Rectal smooth muscle tissue (tissue), 1 donor: ENCODE measurements around the gene ACTRT2.

Experiments used
- H3K27ac ChIP-seq: one replicate; pipeline ENCODE4 v1.7.0; 2013; ENCODE audit warnings: low read depth, low read length, inconsistent platforms
- H3K27me3 ChIP-seq: one replicate; pipeline ENCODE4 v1.7.0; 2013; ENCODE audit warnings: low read length; ENCODE audit not compliant: control insufficient read depth, insufficient read depth
- H3K36me3 ChIP-seq: one replicate; pipeline ENCODE4 v1.7.0; 2013; ENCODE audit warnings: low read length; ENCODE audit not compliant: control insufficient read depth, insufficient read depth
- H3K4me1 ChIP-seq: one replicate; pipeline ENCODE4 v1.7.0; 2013; ENCODE audit warnings: low read length; ENCODE audit not compliant: control insufficient read depth, insufficient read depth
- H3K4me3 ChIP-seq: one replicate; pipeline ENCODE4 v1.7.0; 2013; ENCODE audit warnings: low read length
- H3K9ac ChIP-seq: one replicate; pipeline ENCODE4 v1.7.0; 2013; ENCODE audit warnings: low read length

The ACTRT2 gene

DNA sequence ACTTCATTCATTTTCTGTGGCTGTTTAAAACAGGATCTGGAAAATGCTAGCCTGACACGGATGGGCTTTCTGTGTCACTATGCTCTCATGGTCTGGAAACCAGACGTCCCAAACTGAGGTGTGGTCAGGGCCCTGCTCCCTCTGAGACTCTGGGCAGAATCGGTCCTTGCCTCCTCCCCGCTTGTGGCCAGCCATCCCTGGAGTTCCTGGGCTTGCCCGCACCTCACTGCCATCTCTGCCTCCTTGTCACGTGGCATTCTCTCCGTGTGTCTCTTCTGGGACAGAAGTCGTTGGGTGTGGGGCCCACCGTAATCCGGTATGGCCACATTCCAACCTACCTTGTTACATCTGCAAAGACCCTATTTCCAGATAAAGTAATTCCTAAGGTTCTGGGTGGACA lies 10.1 kb upstream of the ACTRT2 start:
- peaks cover 2% of the 10 kb centered on the region for H3K4me1 ChIP-seq
- H3K4me3 ChIP-seq, result no peak overlapping the region
- H3K27me3 ChIP-seq, result peaks cover 22% of the 10 kb centered on the region
- H3K36me3 ChIP-seq, result no peaks in the 10 kb centered on the region
- H3K27ac ChIP-seq, result no peak overlapping the region
- no peak overlapping the region for H3K9ac ChIP-seq

DNA sequence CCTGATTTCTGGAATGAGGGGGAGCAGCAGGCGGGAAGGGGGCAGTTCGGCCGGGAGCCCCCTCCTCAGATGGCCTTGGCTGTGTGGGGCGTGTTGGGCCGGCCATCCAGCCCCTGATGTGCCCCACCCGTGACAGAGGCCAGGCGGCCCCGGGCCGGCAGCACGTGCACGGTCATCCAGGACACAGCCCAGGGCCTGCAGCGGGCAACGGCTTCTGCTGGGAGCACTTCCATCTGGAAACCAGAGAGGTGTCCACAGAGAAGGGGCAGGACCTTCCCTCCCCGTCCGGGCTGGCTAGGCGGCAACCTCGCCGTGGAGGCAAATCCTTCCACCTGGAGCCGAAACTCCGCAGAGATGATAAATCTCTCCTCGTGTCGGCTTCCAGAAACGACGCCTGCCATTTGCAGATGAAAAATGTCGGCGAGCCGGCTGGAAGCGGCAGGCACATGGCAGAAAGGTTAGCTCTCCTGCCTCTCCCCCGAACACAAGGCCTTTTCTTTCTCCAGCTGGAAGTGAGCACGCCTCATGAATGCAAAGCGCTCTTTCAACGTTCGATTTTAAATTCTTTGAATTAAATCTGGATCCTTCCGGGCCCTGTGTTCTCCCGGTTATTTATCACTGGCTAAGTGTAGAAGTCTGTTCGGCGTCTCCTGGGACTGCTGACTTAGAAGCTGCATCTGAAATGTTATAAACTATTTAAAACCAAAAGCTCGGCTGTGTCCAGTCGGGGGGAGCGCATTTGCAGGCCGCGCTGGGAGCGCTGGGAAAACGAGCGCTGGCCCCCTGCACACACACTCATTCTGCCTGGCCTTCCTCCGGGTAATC lies 9.4 kb upstream of the ACTRT2 start:
- no peak overlapping the region for H3K4me3 ChIP-seq

DNA sequence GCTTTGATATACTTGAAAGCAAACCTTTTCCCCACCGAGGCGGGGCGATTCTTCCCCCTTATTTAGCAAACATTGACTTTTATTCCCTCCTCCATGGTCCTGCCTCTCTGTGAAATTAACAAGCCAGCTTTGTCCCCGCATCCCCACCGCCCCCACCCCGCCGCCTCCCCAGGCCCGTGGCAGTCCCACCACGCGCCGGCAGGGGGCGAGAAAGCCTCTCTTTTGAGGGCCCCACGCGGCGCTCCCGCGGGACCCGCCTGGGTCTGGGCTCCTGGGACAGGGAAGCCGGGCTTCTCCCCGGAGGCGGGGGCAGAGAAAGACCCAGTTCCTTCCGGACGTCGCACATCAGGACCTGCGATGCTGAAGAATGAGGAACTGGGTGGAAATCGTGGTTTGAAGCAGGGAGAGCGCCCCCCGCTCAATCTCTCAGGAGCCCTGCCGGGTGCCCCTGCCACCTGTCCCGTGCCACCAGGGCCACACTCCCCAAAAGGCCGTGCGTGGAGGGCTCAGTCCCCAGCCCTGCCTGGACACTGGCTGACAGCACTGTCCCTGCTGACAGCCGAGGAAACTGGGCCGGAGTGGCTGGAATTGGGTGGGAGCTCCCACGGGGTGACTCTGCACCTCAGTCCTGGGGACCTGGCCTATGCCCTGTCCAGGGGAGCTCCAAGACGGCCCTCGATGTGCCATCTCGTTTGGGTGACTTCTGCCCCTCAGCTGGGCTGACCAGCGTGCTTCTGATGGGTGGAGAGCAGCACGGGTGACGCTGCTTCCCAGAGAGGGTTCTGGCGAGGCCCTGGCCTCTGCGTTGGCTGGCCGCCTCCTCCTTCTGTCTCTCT lies 8.6 kb upstream of the ACTRT2 start:
- Histone ChIP-seq H3K27ac (no peak overlapping the region), H3K36me3 (no peaks in the 10 kb centered on the region), H3K4me1 (peaks cover 2% of the 10 kb centered on the region), H3K27me3 (peaks cover 24% of the 10 kb centered on the region), H3K4me3 (no peak overlapping the region), H3K9ac (no peak overlapping the region)

More for the DNA sequence above, 9.4 kb upstream of the ACTRT2 start:
- Histone ChIP-seq H3K9ac (no peak overlapping the region), H3K27me3 (peaks cover 22% of the 10 kb centered on the region), H3K27ac (no peak overlapping the region), H3K4me1 (peaks cover 2% of the 10 kb centered on the region), H3K36me3 (no peaks in the 10 kb centered on the region)

DNA sequence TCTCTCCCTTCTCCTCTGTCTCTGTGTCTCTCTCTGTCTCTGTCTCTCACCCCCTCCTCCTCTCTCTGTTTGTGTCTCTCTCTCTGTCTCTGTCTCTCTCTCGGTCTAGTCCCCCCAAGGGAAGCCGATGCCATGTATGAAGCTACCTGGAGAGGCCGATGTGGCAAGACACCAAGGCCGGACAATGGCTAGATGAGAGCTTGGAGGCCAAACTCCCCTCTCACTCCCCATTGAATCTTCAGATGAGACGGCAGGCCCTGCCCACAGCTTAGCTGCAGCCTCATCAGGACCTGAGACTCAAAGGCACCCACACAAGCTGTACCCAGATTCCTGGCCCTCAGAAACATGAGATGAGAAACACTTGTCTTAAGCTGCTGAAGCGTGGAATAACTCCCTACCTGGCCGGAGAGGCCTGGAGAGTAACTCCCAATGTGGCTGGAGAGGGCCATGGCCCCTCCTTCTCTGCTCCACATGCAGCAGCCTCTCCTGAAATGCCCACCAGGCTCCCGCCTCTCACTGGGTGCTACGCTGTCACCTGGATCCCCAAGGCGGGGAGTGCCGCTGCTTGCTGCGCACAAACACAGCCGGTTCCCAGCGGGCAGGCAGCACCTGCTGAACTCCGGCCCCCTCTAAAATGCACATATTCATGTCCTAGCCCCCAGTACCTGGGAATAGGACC lies 7.8 kb upstream of the ACTRT2 start:
- H3K27ac ChIP-seq, result no peak overlapping the region
- H3K27me3 ChIP-seq, result peaks cover 24% of the 10 kb centered on the region

DNA sequence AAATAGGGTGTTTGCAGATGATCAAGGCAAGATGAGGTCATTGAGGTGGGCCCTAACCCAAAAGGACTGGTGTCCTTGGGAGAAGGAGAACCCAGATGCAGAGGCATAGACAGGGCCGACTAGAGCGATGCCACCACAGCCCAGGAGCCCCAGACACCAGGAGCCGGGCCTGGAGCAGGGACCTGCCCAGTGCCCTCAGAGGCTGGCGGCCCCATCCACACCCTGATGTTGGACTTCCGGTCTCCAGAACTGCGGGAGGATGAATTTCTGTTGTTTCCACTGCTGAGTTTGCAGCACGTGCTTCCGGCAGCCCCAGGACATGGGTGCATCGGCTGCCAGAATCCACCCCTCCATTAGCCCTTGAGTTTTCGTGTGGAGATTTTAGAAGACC lies 7.2 kb upstream of the ACTRT2 start:
- Histone ChIP-seq H3K4me1 (peaks cover 2% of the 10 kb centered on the region), H3K27ac (no peak overlapping the region), H3K36me3 (no peaks in the 10 kb centered on the region), H3K4me3 (no peak overlapping the region), H3K27me3 (peaks cover 22% of the 10 kb centered on the region), H3K9ac (no peak overlapping the region)

More for the DNA sequence above, 7.8 kb upstream of the ACTRT2 start:
- Histone ChIP-seq H3K9ac (no peak overlapping the region), H3K4me1 (peaks cover 2% of the 10 kb centered on the region), H3K36me3 (no peaks in the 10 kb centered on the region), H3K4me3 (no peak overlapping the region)

DNA sequence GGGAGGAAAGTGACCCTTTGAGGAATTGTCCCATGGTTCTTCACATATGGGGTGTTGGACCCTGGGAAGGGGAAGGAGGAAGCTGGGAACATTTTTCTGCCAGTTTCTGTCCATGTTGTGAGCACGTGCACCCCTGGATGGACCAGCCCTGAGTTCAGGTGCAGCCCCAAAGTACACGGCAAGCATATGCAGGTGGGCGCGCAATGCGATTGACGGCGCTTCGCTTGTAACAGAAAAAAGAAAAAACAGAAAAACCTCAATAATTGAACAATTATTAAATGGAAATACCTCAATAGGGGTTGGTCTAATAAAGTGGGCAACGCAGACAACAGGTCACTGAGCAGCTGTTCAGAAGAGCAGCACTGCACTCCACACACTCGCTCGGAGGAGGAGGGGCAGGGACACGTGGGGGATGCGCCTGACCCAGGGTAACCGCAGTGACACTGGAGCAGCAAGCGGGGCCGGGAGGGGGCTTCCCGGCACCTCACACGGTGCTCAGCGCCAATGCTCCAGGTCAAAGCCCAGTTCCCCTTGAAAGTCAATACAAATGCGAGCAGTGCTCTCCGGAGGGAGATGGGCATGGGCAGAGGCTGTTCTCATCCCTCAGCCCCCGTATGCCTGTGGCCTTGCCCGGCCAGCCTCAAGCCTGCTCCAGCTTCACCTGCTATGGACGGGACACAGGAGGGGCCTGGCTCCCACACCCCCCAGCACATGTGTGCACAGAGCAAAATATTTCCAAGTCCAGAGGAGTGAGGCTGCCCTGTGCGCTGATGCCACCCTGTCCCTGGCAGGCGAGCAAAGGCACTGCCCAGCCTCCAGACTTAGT lies 6.6 kb upstream of the ACTRT2 start:
- H3K4me3 ChIP-seq, result no peak overlapping the region
- H3K27me3 ChIP-seq, result peaks cover 22% of the 10 kb centered on the region
- no peak overlapping the region for H3K27ac ChIP-seq
- no peak overlapping the region for H3K9ac ChIP-seq
- no peaks in the 10 kb centered on the region for H3K36me3 ChIP-seq
- peaks cover 2% of the 10 kb centered on the region for H3K4me1 ChIP-seq

DNA sequence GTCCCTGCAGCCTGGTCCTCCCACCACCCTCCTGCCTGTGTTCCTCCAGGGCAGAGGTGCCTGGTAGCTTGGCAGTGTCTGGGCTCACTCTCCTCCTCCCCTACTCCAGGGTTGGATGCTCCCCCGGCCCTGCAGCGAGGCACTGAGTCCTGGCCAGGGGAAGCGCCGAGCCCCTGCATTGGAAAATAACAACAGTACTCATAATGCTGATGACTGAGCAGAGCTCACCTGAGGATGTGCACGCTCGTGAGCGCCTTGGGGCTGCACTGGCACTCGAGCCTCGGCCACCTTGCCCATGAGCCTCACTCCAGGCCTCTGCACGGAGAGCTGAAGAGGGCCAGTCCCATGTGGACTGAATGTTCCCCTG lies 6.0 kb upstream of the ACTRT2 start:
- no peak overlapping the region for H3K4me3 ChIP-seq
- H3K27me3 ChIP-seq, result peaks cover 22% of the 10 kb centered on the region
- no peak overlapping the region for H3K27ac ChIP-seq
- no peak overlapping the region for H3K9ac ChIP-seq
- no peaks in the 10 kb centered on the region for H3K36me3 ChIP-seq
- H3K4me1 ChIP-seq, result peaks cover 2% of the 10 kb centered on the region

DNA sequence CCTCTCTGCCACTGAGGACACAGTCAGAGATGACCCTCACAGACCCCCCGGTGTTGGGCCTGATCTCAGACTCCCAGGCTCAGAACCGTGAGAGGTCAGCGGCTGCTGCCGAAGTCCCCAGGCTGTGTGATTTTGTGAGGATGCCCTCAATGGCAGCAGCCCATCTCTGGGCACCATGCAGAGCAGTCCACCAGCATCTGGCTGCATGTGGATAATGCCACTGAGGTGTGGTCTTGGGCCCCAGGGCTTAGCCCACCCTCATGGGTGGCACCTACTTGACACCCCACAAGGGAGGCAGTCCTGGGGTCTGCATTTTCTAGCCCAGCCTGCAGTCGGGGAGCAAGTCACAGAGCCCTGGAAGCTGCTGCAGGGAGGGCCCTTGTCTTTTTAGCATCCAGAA lies 5.5 kb upstream of the ACTRT2 start:
- Histone ChIP-seq H3K9ac (no peak overlapping the region), H3K27me3 (peaks cover 22% of the 10 kb centered on the region), H3K4me1 (peaks cover 2% of the 10 kb centered on the region), H3K36me3 (no peaks in the 10 kb centered on the region), H3K27ac (no peak overlapping the region), H3K4me3 (no peak overlapping the region)

DNA sequence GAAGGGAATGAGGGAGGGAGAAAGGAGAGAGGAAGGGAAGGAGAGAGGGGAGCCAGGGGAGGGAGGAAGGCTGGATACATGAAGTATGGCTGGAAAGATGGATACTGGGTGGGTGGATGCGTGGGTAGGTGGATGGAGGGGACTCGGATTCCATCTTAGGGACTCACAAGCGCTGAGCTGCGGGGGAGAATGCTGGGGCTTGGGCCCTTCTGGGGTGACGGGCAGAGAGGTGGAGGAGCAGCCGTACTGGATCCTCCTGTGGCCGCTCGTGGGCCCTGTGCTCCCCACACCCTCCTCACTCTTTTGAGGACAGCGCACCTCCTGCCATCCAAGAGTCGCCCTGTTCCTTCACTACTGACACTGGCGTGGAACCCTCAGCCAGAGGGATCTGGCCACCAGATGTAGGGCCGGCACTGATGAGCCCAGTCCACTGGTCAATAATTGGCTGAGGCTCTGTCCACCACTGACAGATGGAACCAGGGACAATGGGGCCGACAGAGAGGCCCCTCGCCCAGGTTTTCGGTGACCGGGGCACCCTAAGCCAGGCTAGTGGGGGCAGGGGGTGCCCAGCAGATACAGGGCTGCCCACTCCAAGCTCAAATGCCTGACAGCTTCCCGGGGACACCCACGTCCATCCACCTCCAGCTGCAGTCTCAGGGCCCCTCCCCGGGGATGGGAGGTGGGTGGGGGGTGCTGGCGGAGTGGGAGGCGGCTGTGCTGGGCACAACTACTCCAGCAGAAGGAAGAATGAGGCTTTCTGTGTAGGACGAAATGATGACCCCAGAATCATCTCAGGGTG lies 4.4 kb upstream of the ACTRT2 start:
- no peak overlapping the region for H3K4me3 ChIP-seq
- no peak overlapping the region for H3K27ac ChIP-seq
- peaks cover 2% of the 10 kb centered on the region for H3K4me1 ChIP-seq
- no peaks in the 10 kb centered on the region for H3K36me3 ChIP-seq
- H3K27me3 ChIP-seq, result peaks cover 25% of the 10 kb centered on the region
- H3K9ac ChIP-seq, result no peak overlapping the region

DNA sequence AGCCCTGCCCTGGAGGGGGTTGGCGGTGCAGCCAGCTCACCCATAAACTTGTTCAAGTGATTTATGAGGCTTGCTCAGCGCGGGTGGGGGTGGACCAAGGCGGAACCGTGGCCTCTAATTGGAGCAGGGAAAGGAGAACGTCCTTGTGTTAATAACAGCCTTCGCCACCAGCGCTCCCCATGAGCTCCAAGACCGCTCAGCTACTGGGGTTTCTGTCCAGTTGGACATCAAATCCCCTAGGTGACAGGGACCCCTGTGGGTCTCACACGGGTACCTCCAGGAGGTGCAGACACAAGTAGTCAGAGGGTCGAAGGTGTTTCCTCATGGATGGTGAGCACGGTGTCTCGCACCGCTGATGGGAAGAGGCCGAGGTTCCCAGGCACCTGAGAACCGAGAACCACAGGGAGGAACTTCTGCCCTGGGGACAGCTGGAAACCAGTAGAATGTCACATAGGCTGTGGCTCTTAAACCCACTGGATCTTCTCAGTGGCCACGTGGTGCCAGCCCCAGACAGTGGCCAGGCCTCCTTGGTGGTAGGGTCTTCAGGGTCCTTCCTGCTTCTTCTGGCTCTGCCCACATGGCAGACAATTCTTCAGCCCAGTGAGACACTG lies 3.7 kb upstream of the ACTRT2 start:
- no peak overlapping the region for H3K4me3 ChIP-seq
- peaks cover 25% of the 10 kb centered on the region for H3K27me3 ChIP-seq
- no peak overlapping the region for H3K9ac ChIP-seq
- H3K36me3 ChIP-seq, result no peaks in the 10 kb centered on the region
- no peak overlapping the region for H3K27ac ChIP-seq
- peaks cover 2% of the 10 kb centered on the region for H3K4me1 ChIP-seq

DNA sequence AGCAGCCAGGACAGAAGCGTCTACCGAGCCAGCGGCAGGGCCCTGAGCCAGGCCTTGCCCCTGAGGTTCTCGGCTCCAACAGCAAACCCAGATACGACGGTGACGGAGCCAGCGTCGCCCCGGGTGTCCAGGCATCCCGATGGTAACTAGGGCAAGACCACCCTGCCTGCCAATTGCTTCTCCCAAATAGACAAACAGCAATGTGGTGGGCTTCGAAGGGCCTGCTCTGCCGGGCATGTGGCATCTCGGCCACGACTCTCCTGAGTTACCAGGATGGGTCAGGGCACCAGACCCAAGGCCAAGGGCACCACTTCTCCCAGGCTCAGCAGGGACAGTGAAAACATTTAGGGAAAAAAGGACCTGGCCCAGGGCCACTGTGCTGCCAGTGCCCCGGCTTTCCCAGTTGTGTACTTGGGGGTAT lies 3.2 kb upstream of the ACTRT2 start:
- H3K27ac ChIP-seq, result no peak overlapping the region
- peaks cover 19% of the 10 kb centered on the region for H3K27me3 ChIP-seq
- H3K36me3 ChIP-seq, result no peaks in the 10 kb centered on the region
- no peak overlapping the region for H3K4me3 ChIP-seq
- H3K9ac ChIP-seq, result no peak overlapping the region
- H3K4me1 ChIP-seq, result no peaks in the 10 kb centered on the region
